H1 (cell line): ENCODE measurements around the gene ZNF593. TPM values are rescaled to one million over a fixed set of nuclear protein-coding genes. Genes with fewer than 3 reads are reported as not detected.

Experiments used
- CTCF ChIA-PET: fragments of 300-600 bp; sonication (Branson Sonifier 250); formaldehyde crosslinking; loops from one replicate; lab custom pipeline; 2021; ENCODE audit not compliant: partially characterized antibody; lab: Charles Lee
- POLR2A ChIA-PET: fragments of 300-600 bp; sonication (Branson Sonifier 250); formaldehyde crosslinking; loops from one replicate; lab custom pipeline; 2021; ENCODE audit warnings: inconsistent platforms; ENCODE audit not compliant: partially characterized antibody; lab: Charles Lee
- DNase-seq, 2 experiments: peaks; one replicate each; pipeline versions ENCODE4 v3.0.0 to v3.0.0-alpha.2; 2010 to 2022; ENCODE audit warnings: low spot score in 2 of 2, low read depth in 1 of 2, mixed read lengths in 1 of 2
- FAIRE-seq: peaks from 2 replicates; lab custom pipeline; 2011; peaks lifted over from hg19 to GRCh38; lab: Jason Lieb, UNC
- H2AFZ ChIP-seq: 2 replicates; pipeline ENCODE4 v1.8.1; 2012; ENCODE audit warnings: low read length, inconsistent platforms
- H2AK5ac ChIP-seq: 2 replicates; pipeline ENCODE4 v1.6.1; 2013; ENCODE audit warnings: low read depth, low read length
- H2BK120ac ChIP-seq: replicated peaks from 2 replicates; pipeline ENCODE3; 2013; ENCODE audit warnings: low read depth, low read length, inconsistent platforms
- H2BK12ac ChIP-seq: 2 replicates; pipeline ENCODE4 v1.6.1; 2013; ENCODE audit warnings: low read depth, low read length
- H2BK15ac ChIP-seq: 2 replicates; pipeline ENCODE4 v1.6.1; 2013; ENCODE audit warnings: low read length
- H2BK20ac ChIP-seq: 2 replicates; pipeline ENCODE4 v1.6.1; 2013; ENCODE audit warnings: low read length
- H2BK5ac ChIP-seq: 2 replicates; pipeline ENCODE4 v1.6.1; 2013; ENCODE audit warnings: low read depth, low read length
- H3K14ac ChIP-seq: 2 replicates; pipeline ENCODE4 v1.6.1; 2013; ENCODE audit warnings: inconsistent platforms; ENCODE audit not compliant: insufficient read length
- H3K18ac ChIP-seq: 2 replicates; pipeline ENCODE4 v1.6.1; 2013; ENCODE audit warnings: low read length; ENCODE audit errors: extremely low read depth
- H3K23ac ChIP-seq: 2 replicates; pipeline ENCODE4 v1.6.1; 2013; ENCODE audit warnings: inconsistent platforms; ENCODE audit not compliant: insufficient read length
- H3K23me2 ChIP-seq: 2 replicates; pipeline ENCODE4 v1.6.1; 2013; ENCODE audit warnings: low read depth, low read length
- H3K27ac ChIP-seq: 2 replicates; pipeline ENCODE4 v1.6.1; 2011; ENCODE audit warnings: low read depth, low read length, inconsistent platforms
- H3K27me3 ChIP-seq, 4 experiments: replicated peaks in 1 of 4; 1 replicate in 1 of 4; 2 replicates in 3 of 4; pipeline versions ENCODE4 v1.6.1 to v1.8.1; 2011 to 2013; ENCODE audit warnings: low read length in 3 of 4, mild to moderate bottlenecking in 3 of 4, inconsistent platforms in 2 of 4, mixed read lengths in 2 of 4, moderate library complexity in 1 of 4; ENCODE audit not compliant: control insufficient read depth in 3 of 4, insufficient read depth in 3 of 4; ENCODE audit errors: extremely low read depth in 1 of 4
- H3K36me3 ChIP-seq, 4 experiments: 2 replicates each; pipeline versions ENCODE4 v1.6.1 to v1.8.1; 2011 to 2013; ENCODE audit warnings: mild to moderate bottlenecking in 4 of 4, low read length in 3 of 4, moderate library complexity in 2 of 4, control low read depth in 1 of 4, inconsistent platforms in 1 of 4; ENCODE audit not compliant: insufficient read depth in 4 of 4, control insufficient read depth in 2 of 4
- H3K4ac ChIP-seq: replicated peaks from 2 replicates; pipeline ENCODE3; 2013; ENCODE audit warnings: low read length, low read depth, mixed read lengths, inconsistent platforms; ENCODE audit not compliant: insufficient read length
- H3K4me1 ChIP-seq, 4 experiments: replicated peaks in 1 of 4; 1 replicate in 1 of 4; 2 replicates in 3 of 4; pipeline versions ENCODE4 v1.6.1 to v1.8.1; 2011 to 2013; ENCODE audit warnings: low read length in 3 of 4, inconsistent platforms in 2 of 4, mixed read lengths in 1 of 4; ENCODE audit not compliant: insufficient read depth in 4 of 4, control insufficient read depth in 3 of 4
- H3K4me2 ChIP-seq, 2 experiments: 2 replicates each; pipeline versions ENCODE4 v1.6.1 to v1.8.1; 2011 to 2013; ENCODE audit warnings: low read depth in 2 of 2, low read length in 2 of 2, control low read depth in 1 of 2, inconsistent platforms in 1 of 2, mild to moderate bottlenecking in 1 of 2; ENCODE audit not compliant: insufficient read depth in 1 of 2
- H3K4me3 ChIP-seq, 4 experiments: fragments of 200-600, 300-600 bp in 1 of 4; sonication (generic), shearing (Covaris generic), sonication (Bioruptor Twin) in 1 of 4; 2 replicates each; pipeline versions ENCODE4 v1.5.1 to v1.8.1; 2011 to 2016; ENCODE audit warnings: low read length in 4 of 4, low read depth in 3 of 4, control low read depth in 2 of 4, inconsistent platforms in 2 of 4, mild to moderate bottlenecking in 2 of 4, mixed read lengths in 1 of 4, moderate library complexity in 1 of 4; ENCODE audit not compliant: insufficient read depth in 2 of 4; ENCODE audit errors: extremely low read depth in 1 of 4
- H3K56ac ChIP-seq: replicated peaks from 2 replicates; pipeline ENCODE3; 2013; ENCODE audit warnings: low read depth, mild to moderate bottlenecking, mixed read lengths, low read length, inconsistent platforms; ENCODE audit not compliant: insufficient read length
- H3K79me1 ChIP-seq: 2 replicates; pipeline ENCODE4 v1.6.1; 2013; ENCODE audit warnings: low read depth, low read length, control low read depth
- H3K79me2 ChIP-seq, 2 experiments: 2 replicates each; pipeline versions ENCODE4 v1.6.1 to v1.8.1; 2012 to 2013; ENCODE audit warnings: low read length in 2 of 2, mild to moderate bottlenecking in 2 of 2, inconsistent platforms in 1 of 2; ENCODE audit not compliant: insufficient read depth in 2 of 2, control insufficient read depth in 1 of 2
- H3K9ac ChIP-seq, 4 experiments: replicated peaks in 1 of 4; 1 replicate in 1 of 4; 2 replicates in 3 of 4; pipeline versions ENCODE4 v1.6.1 to v1.8.1; 2011 to 2013; ENCODE audit warnings: low read depth in 3 of 4, low read length in 3 of 4, control low read depth in 2 of 4, mild to moderate bottlenecking in 2 of 4, moderate library complexity in 2 of 4, inconsistent platforms in 1 of 4; ENCODE audit errors: extremely low read depth in 1 of 4
- H3K9me3 ChIP-seq, 2 experiments: 2 replicates each; pipeline versions ENCODE4 v1.6.1 to v1.8.1; 2012 to 2013; ENCODE audit warnings: mild to moderate bottlenecking in 2 of 2, moderate library complexity in 2 of 2, control low read depth in 1 of 2, inconsistent platforms in 1 of 2, low read depth in 1 of 2, low read length in 1 of 2, mixed read lengths in 1 of 2; ENCODE audit not compliant: insufficient read depth in 2 of 2
- H4K20me1 ChIP-seq, 2 experiments: replicated peaks in 1 of 2; 2 replicates each; pipeline versions ENCODE3 to v1.8.1; 2011 to 2013; ENCODE audit warnings: inconsistent platforms in 2 of 2, low read length in 2 of 2, mild to moderate bottlenecking in 1 of 2; ENCODE audit not compliant: insufficient read depth in 2 of 2, control insufficient read depth in 1 of 2
- H4K5ac ChIP-seq: 2 replicates; pipeline ENCODE4 v1.6.1; 2013; ENCODE audit warnings: low read length, low read depth, mixed read lengths, inconsistent platforms; ENCODE audit not compliant: insufficient read length
- H4K8ac ChIP-seq: 2 replicates; pipeline ENCODE4 v1.8.0; 2013; ENCODE audit warnings: mild to moderate bottlenecking, moderate library complexity, low read length, inconsistent platforms; ENCODE audit not compliant: insufficient read depth; ENCODE audit errors: extremely low read depth
- H4K91ac ChIP-seq: replicated peaks from 2 replicates; pipeline ENCODE3; 2013; ENCODE audit warnings: low read length, mixed read lengths, inconsistent platforms; ENCODE audit not compliant: insufficient read length
- RNF2 ChIP-seq: fragments of 200-900, 300-1000 bp; sonication (generic); IDR thresholded peaks from 2 replicates; pipeline ENCODE4 v1.7.1; 2016; ENCODE audit warnings: borderline replicate concordance, low read depth, mild to moderate bottlenecking, antibody characterized with exemption, low read length; ENCODE audit not compliant: poor library complexity, severe bottlenecking; ENCODE audit errors: missing control alignments
- RXRA ChIP-seq: IDR thresholded peaks from 2 replicates; pipeline ENCODE4 v1.6.1; 2011; ENCODE audit warnings: low read depth, mild to moderate bottlenecking, low read length, moderate library complexity; ENCODE audit not compliant: insufficient read depth
- WGBS, 2 experiments: shearing (Covaris generic) in 1 of 2; methylation state at CpG; one replicate each; pipeline versions ENCODE4 v1.1.6 to v1.1.7; 2013 to 2015; ENCODE audit warnings: low lambda C conversion rate in 2 of 2, mixed read lengths in 2 of 2, inconsistent platforms in 1 of 2, low coverage in 1 of 2, missing lambda C conversion rate in 1 of 2; ENCODE audit not compliant: insufficient replicate concordance in 2 of 2, insufficient coverage in 1 of 2, insufficient read length in 1 of 2; ENCODE audit errors: extremely low coverage in 1 of 2, missing lambda C conversion rate in 1 of 2; 5-methylcytosine and 5-hydroxymethylcytosine counted together
- polyA plus RNA-seq, 7 experiments: library from polyadenylated mRNA; depleted of rRNA in 3 of 7; stranded (reverse) in 5 of 7; unstranded in 2 of 7; fragments of >200 nt in 5 of 7; fragments of 200-250 nt in 2 of 7; gene quantifications; 1 replicate in 5 of 7; 2 replicates in 1 of 7; 4 replicates in 1 of 7; pipeline versions ENCODE4 v1.2.1 to v1.2.3, GENCODE V29; 2011 to 2013; ENCODE audit warnings: missing spikeins in 2 of 7, mixed read lengths in 2 of 7
- total RNA-seq: library from RNA; stranded (reverse); fragmentation: NEBNext Ultra II Directional; extraction: Animal tissue kit (Norgen Biotek cat#: 25700); gene quantifications from 2 replicates; pipeline ENCODE4 v1.2.1, GENCODE V29; 2021

Gene ZNF593
- total and polyA plus RNA-seq, 2 of the 8 experiments (the other 6 are each of a cell fraction or from before 2014, with no cell fraction given), result 38.2 to 68.0 TPM

- no peak overlapping the region for H3K14ac ChIP-seq
- no peak overlapping the region for H3K27ac ChIP-seq
- FAIRE-seq (no peak), DNase-seq (no peak)
- no peak overlapping the region for H2BK120ac ChIP-seq
- WGBS, 2 experiments, result 91% methylated on average over 6 of the region's 6 CpGs; no CpG with 5 or more reads in 1 of the 2 experiments
- H3K9me3 ChIP-seq, result no peaks in the 10 kb centered on the region
- no peak overlapping the region for H3K4me2 ChIP-seq
- no peaks in the 10 kb centered on the region for H3K27me3 ChIP-seq
- no peak overlapping the region for H3K56ac ChIP-seq
- no peak overlapping the region for H3K4me3 ChIP-seq
- no peak overlapping the region for H2BK12ac ChIP-seq
- H3K9ac ChIP-seq, result no peak overlapping the region
- H4K91ac ChIP-seq, result no peak overlapping the region
- no peak overlapping the region for H4K8ac ChIP-seq
- no peak overlapping the region for H4K5ac ChIP-seq
- H3K79me1 ChIP-seq, result no peaks in the 10 kb centered on the region
- H3K4ac ChIP-seq, result no peak overlapping the region
- no peak overlapping the region for H2AFZ ChIP-seq
- H3K23ac ChIP-seq, result no peak overlapping the region
- no peak overlapping the region for H2BK20ac ChIP-seq
- H3K79me2 ChIP-seq, result no peaks in the 10 kb centered on the region
- peaks cover 0 to 10% (median 2%) of the 10 kb centered on the region in 4 experiments; a peak in 3 of 8 replicates for H3K36me3 ChIP-seq
- H2BK15ac ChIP-seq, result no peak overlapping the region
- H3K18ac ChIP-seq, result no peak overlapping the region
- no peak overlapping the region for H2BK5ac ChIP-seq
- no peaks in the 10 kb centered on the region for H3K23me2 ChIP-seq
- ChIA-PET POLR2A (interaction anchor here (0.6 to 3.2 kb wide), 11 partner anchors 9 to 297 kb away, joined by 3 to 22 read pairs (median 4); partner anchors contain the start of genes CEP85, CNKSR1, SH3BGRL3 and ZNF593OS), CTCF (interaction anchor here (0.9 to 12.6 kb wide), 20 partner anchors 10 to 129 kb away, joined by 3 to 159 read pairs (median 6); partner anchors contain the start of genes C1orf232, CD52, CEP85 and CNKSR1)
- H3K4me1 ChIP-seq, result peaks cover 0 to 7% (median 2%) of the 10 kb centered on the region in 4 experiments; a peak in 3 of 7 replicates
- no peak overlapping the region for H2AK5ac ChIP-seq
- H4K20me1 ChIP-seq, result no peaks in the 10 kb centered on the region
- TF ChIP-seq RXRA (no peak), RNF2 (no peak)
Measured at GRCh38 chr1:26189331-26189730, 19.6 kb downstream of the ZNF593 start.
